ENCODE data around the gene NTNG1. TPM values are rescaled to one million over a fixed set of nuclear protein-coding genes. Genes with fewer than 3 reads are reported as not detected.

NTNG1 gene
- total RNA-seq, 4 donors from 2014 or later: 4.2 to 11.1 (median 5.6) TPM

- no peak for DNase-seq (ENCODE audit: low spot score in 2 of 2)
- TF ChIP-seq EP300 (IDR thresholded peaks at IDR 0.05): no peak
- TF ChIP-seq POLR2A (IDR thresholded peaks at IDR 0.05): no peak
- no peak for TF ChIP-seq CTCF (IDR thresholded peaks at IDR 0.05)
- TF ChIP-seq POLR2AphosphoS5 (IDR thresholded peaks at IDR 0.05): no peak
- H3K4me3 ChIP-seq: no peak overlapping the region
- H3K36me3 ChIP-seq: no peaks in the 10 kb centered on the region
- H3K27me3 ChIP-seq: no peaks in the 10 kb centered on the region
- WGBS: 94% methylated on average over 4 of the region's 4 CpGs
- H3K4me1 ChIP-seq: peaks cover 5% of the 10 kb centered on the region
- no peaks in the 10 kb centered on the region for H3K9me3 ChIP-seq
- H3K27ac ChIP-seq: no peak overlapping the region
These were observed 266.2 kb downstream of the NTNG1 start for GRCh38 chr1:107407011-107407410.

- Histone ChIP-seq H3K4me3 (no peak overlapping the region), H3K27me3 (no peaks in the 10 kb centered on the region), H3K36me3 (no peaks in the 10 kb centered on the region), H3K9me3 (no peaks in the 10 kb centered on the region), H3K27ac (no peak overlapping the region), H3K4me1 (no peaks in the 10 kb centered on the region)
- no peak for TF ChIP-seq CTCF (IDR thresholded peaks at IDR 0.05)
- TF ChIP-seq POLR2AphosphoS5 (IDR thresholded peaks at IDR 0.05): no peak
- no peak for TF ChIP-seq EP300 (IDR thresholded peaks at IDR 0.05)
- no peak for TF ChIP-seq POLR2A (IDR thresholded peaks at IDR 0.05)
- WGBS: 62% methylated on average over 2 of the region's 2 CpGs
- DNase-seq (ENCODE audit: low spot score in 2 of 2): no peak
These were observed 272.7 kb downstream of the NTNG1 start for GRCh38 chr1:107413546-107413945.

- no peak overlapping the region for H3K27ac ChIP-seq
- TF ChIP-seq EP300 (IDR thresholded peaks at IDR 0.05) (no peak), CTCF (IDR thresholded peaks at IDR 0.05) (no peak)
- no peaks in the 10 kb centered on the region for H3K9me3 ChIP-seq
- no peak for DNase-seq (ENCODE audit: low spot score in 2 of 2)
- H3K4me3 ChIP-seq: no peak overlapping the region
- 70% methylated on average over 2 of the region's 2 CpGs for WGBS
- peaks cover under 1% of the 10 kb centered on the region for H3K4me1 ChIP-seq
- no peaks in the 10 kb centered on the region for H3K36me3 ChIP-seq
- no peaks in the 10 kb centered on the region for H3K27me3 ChIP-seq
These were observed 273.1 kb downstream of the NTNG1 start for GRCh38 chr1:107413951-107414350.

GRCh38 chr1:107414550-107414949 is 273.7 kb downstream of the NTNG1 start:
- Histone ChIP-seq H3K27me3 (no peaks in the 10 kb centered on the region), H3K4me3 (no peak overlapping the region), H3K36me3 (no peaks in the 10 kb centered on the region), H3K27ac (no peak overlapping the region), H3K4me1 (peaks cover 6% of the 10 kb centered on the region), H3K9me3 (no peaks in the 10 kb centered on the region)
- DNase-seq (ENCODE audit: low spot score in 2 of 2): no peak
- TF ChIP-seq EP300 (IDR thresholded peaks at IDR 0.05) (no peak), CTCF (IDR thresholded peaks at IDR 0.05) (no peak), POLR2AphosphoS5 (IDR thresholded peaks at IDR 0.05) (no peak), POLR2A (IDR thresholded peaks at IDR 0.05) (no peak)
- 60% methylated on average over 3 of the region's 3 CpGs for WGBS

- Histone ChIP-seq H3K36me3 (no peaks in the 10 kb centered on the region), H3K4me1 (peaks cover 13% of the 10 kb centered on the region), H3K4me3 (no peak overlapping the region), H3K9me3 (no peaks in the 10 kb centered on the region), H3K27ac (no peak overlapping the region), H3K27me3 (no peaks in the 10 kb centered on the region)
- WGBS: 95% methylated on average over 4 of the region's 4 CpGs
- TF ChIP-seq CTCF (IDR thresholded peaks at IDR 0.05) (no peak), POLR2A (IDR thresholded peaks at IDR 0.05) (no peak), POLR2AphosphoS5 (IDR thresholded peaks at IDR 0.05) (no peak), EP300 (IDR thresholded peaks at IDR 0.05) (no peak)
- no peak for DNase-seq (ENCODE audit: low spot score in 2 of 2)
These were observed 274.4 kb downstream of the NTNG1 start for GRCh38 chr1:107415241-107415640.

Measured in suprapubic skin (tissue), 4 donors.